Measurements from ENCODE around the gene PPTC7. TPM values are rescaled to one million over a fixed set of nuclear protein-coding genes. Genes with fewer than 3 reads are reported as not detected.

PPTC7 gene
- total and polyA plus RNA-seq, 2 of the 13 experiments (the other 11 are each of a cell fraction or from before 2014, with no cell fraction given): 4.8 to 12.3 TPM

DNA sequence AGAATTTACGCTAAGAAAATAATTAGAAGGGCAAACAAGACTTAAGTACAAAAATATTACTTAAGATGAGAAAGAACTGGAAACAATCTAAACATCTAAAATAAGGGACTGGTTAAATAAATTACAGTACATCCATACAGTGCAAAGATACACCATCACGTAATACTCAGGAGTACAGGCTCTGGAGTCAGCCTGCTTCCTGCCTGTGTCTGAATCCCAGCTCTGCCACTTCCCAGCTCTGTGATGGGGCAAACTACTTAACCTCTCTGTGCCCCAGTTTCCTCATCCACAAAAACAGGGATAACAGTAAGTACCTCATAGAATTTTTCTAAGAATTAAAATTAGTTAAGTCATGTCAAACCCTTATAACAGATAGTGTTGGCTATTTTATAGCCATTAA is 36.0 kb downstream of the PPTC7 start:
- H3K27me3 ChIP-seq (ENCODE audit: control insufficient read depth in 1 of 2, insufficient read depth in 2 of 2, low read length in 2 of 2): no peaks in the 10 kb centered on the region
- H3K4me2 ChIP-seq (ENCODE audit: low read depth, low read length): no peak overlapping the region
- no peak overlapping the region for H2AFZ ChIP-seq (ENCODE audit: low read length)
- DNase-seq (ENCODE audit: low spot score) (no peak), FAIRE-seq (no peak), ATAC-seq (no peak)
- no peak overlapping the region for H3K9ac ChIP-seq (ENCODE audit: insufficient read depth, low read depth, low read length)
- no peaks in the 10 kb centered on the region for H3K9me3 ChIP-seq (ENCODE audit: low read length)
- intact Hi-C loops (cut with micrococcal nuclease; ENCODE audit: unreplicated experiment): loop anchor here (5.0 kb wide), 1 partner anchor 95 kb away; the partner anchor contains the start of gene ARPC3
- no TSS peak for BruUV-seq (replicated peaks)
- POLR2A ChIA-PET: no interaction called here
- CTCF ChIA-PET (ENCODE audit: low intra/inter-chr PET ratio, low total read pairs): interaction anchor here (1.7 kb wide), 1 partner anchor 53 kb away, joined by 7 read pairs; no protein-coding TSS in a partner anchor
- peaks cover 6% of the 10 kb centered on the region for H3K79me2 ChIP-seq (ENCODE audit: insufficient read depth, low read length)
- H3K4me3 ChIP-seq (replicated peaks in 1 of 3; ENCODE audit: insufficient read depth in 1 of 3, low read depth in 2 of 3, low read length in 3 of 3): no peak overlapping the region
- H3K36me3 ChIP-seq (replicated peaks in 1 of 2; ENCODE audit: control insufficient read depth in 1 of 2, insufficient read depth in 2 of 2, low read length in 2 of 2): peaks cover 10 to 62% of the 10 kb centered on the region in 2 experiments
- in situ Hi-C loops (cut with HindIII; ENCODE audit: extremely low pct_ligation_motif_present, low pct_unique_long_range_greater_than_20kb): no loop called here
- TF ChIP-seq GLI4 (CRISPR knock-in tag; IDR thresholded peaks at IDR 0.05; ENCODE audit: borderline replicate concordance) (no peak), ONECUT2 (CRISPR knock-in tag; IDR thresholded peaks at IDR 0.05) (no peak), RCOR2 (CRISPR knock-in tag; IDR thresholded peaks at IDR 0.05) (no peak), BORCS8-MEF2B (CRISPR knock-in tag; IDR thresholded peaks at IDR 0.05) (no peak), JDP2 (CRISPR knock-in tag; IDR thresholded peaks at IDR 0.05; ENCODE audit: borderline replicate concordance) (no peak), TRIM22 (IDR thresholded peaks at IDR 0.05) (no peak), ZNF205 (CRISPR knock-in tag; IDR thresholded peaks at IDR 0.05) (no peak), RXRB (CRISPR knock-in tag; IDR thresholded peaks at IDR 0.05; ENCODE audit: borderline replicate concordance) (no peak), GATAD2A (CRISPR knock-in tag; IDR thresholded peaks at IDR 0.05) (no peak), ZNF564 (CRISPR knock-in tag; IDR thresholded peaks at IDR 0.05) (no peak), ZNF780A (CRISPR knock-in tag; IDR thresholded peaks at IDR 0.05) (no peak), KDM5B (CRISPR knock-in tag; IDR thresholded peaks at IDR 0.05; ENCODE audit: borderline replicate concordance) (no peak), TAF1 (CRISPR knock-in tag; IDR thresholded peaks at IDR 0.05) (no peak)
- WGBS (ENCODE audit: low lambda C conversion rate): 99% methylated on average over 2 of the region's 2 CpGs
- no peak overlapping the region for H3K27ac ChIP-seq (ENCODE audit: extremely low read length, insufficient read depth, low read length)
- H4K20me1 ChIP-seq (ENCODE audit: insufficient read depth, low read length): 0 out of 2 replicates have a peak, but pooled peaks cover 4% of the 10 kb centered on the region
- H3K4me1 ChIP-seq (ENCODE audit: insufficient read depth, low read length): no peaks in the 10 kb centered on the region
